HFF-Myc (cell line): Measurements from ENCODE around the gene NAA80.

Experiments
- DNase-seq: peaks from one replicate; pipeline ENCODE4 v3.0.0-alpha.2; 2011; ENCODE audit warnings: low read depth; ENCODE audit errors: extremely low read depth
- H3K4me3 ChIP-seq: replicated peaks from 2 replicates; pipeline ENCODE4 v1.5.1; 2011; ENCODE audit warnings: low read depth, mild to moderate bottlenecking, control low read depth, low read length
- CTCF ChIP-seq: IDR thresholded peaks from 2 replicates; pipeline ENCODE4 v1.5.1; 2012; ENCODE audit warnings: mild to moderate bottlenecking, low read depth, low read length, control low read depth; ENCODE audit errors: missing control alignments

NAA80 gene

GRCh38 chr3:50327129-50327528, 27.9 kb upstream of the NAA80 start:
- DNase-seq, result no peak
- no peak for TF ChIP-seq CTCF
- H3K4me3 ChIP-seq, result peak overlapping the region; percentile 94

- no peak overlapping the region for H3K4me3 ChIP-seq
- no peak for DNase-seq
- no peak for TF ChIP-seq CTCF
These were observed 27.0 kb upstream of the NAA80 start for GRCh38 chr3:50326182-50326541.

GRCh38 chr3:50325497-50326181, 26.4 kb upstream of the NAA80 start:
- DNase-seq, result no peak
- no peak for TF ChIP-seq CTCF
- H3K4me3 ChIP-seq, result no peak overlapping the region

- no peak for DNase-seq
- no peak overlapping the region for H3K4me3 ChIP-seq
- TF ChIP-seq CTCF, result no peak
These were observed 25.9 kb upstream of the NAA80 start for GRCh38 chr3:50325113-50325480.

GRCh38 chr3:50324351-50325112, 25.3 kb upstream of the NAA80 start:
- no peak overlapping the region for H3K4me3 ChIP-seq
- TF ChIP-seq CTCF, result peak; percentile 89
- DNase-seq, result no peak

- no peak for DNase-seq
- TF ChIP-seq CTCF, result no peak
- H3K4me3 ChIP-seq, result no peak overlapping the region
These were observed 24.5 kb upstream of the NAA80 start for GRCh38 chr3:50323614-50324199.
